ENCODE data around the gene SLC9C2.
"Not testable (repeated sequence)": the region's sequence is repeated elsewhere in the genome, so short reads cannot be mapped to it uniquely, and the experiment has no call there.

SLC9C2 gene

GRCh38 chr1:173581383-173582079, 21.3 kb downstream of the SLC9C2 start:
- DNase-seq: no peak

GRCh38 chr1:173580658-173581057, 22.2 kb downstream of the SLC9C2 start:
- no peak for DNase-seq

GRCh38 chr1:173580071-173580470, 22.8 kb downstream of the SLC9C2 start:
- DNase-seq: no peak

- DNase-seq: no peak
Observed at GRCh38 chr1:173573596-173573995, 29.3 kb downstream of the SLC9C2 start.

GRCh38 chr1:173572201-173572873, 30.5 kb downstream of the SLC9C2 start:
- DNase-seq: no peak

GRCh38 chr1:173570370-173571007, 32.4 kb downstream of the SLC9C2 start:
- no peak for DNase-seq

- no peak for DNase-seq
Observed at GRCh38 chr1:173568483-173568882, 34.4 kb downstream of the SLC9C2 start.

GRCh38 chr1:173563846-173564245, 39.0 kb downstream of the SLC9C2 start:
- not testable (repeated sequence) for DNase-seq

GRCh38 chr1:173562813-173563212, 40.1 kb downstream of the SLC9C2 start:
- no peak for DNase-seq

GRCh38 chr1:173561263-173561662, 41.6 kb downstream of the SLC9C2 start:
- DNase-seq: no peak

- no peak for DNase-seq
Observed at GRCh38 chr1:173560285-173560880, 42.5 kb downstream of the SLC9C2 start.

- no peak for DNase-seq
Observed at GRCh38 chr1:173555651-173556305, 47.1 kb downstream of the SLC9C2 start.

- DNase-seq: no peak
Observed at GRCh38 chr1:173554541-173555250, 48.2 kb downstream of the SLC9C2 start.

- DNase-seq: no peak
Observed at GRCh38 chr1:173554089-173554488, 48.8 kb downstream of the SLC9C2 start.

GRCh38 chr1:173553312-173553711, 49.6 kb downstream of the SLC9C2 start:
- DNase-seq: no peak

GRCh38 chr1:173551699-173552098, 51.2 kb downstream of the SLC9C2 start:
- DNase-seq: no peak

- DNase-seq: no peak
Observed at GRCh38 chr1:173549813-173550212, 53.1 kb downstream of the SLC9C2 start.

GRCh38 chr1:173545688-173546087, 57.2 kb downstream of the SLC9C2 start:
- DNase-seq: no peak

- no peak for DNase-seq
Observed at GRCh38 chr1:173536223-173536622, 66.6 kb downstream of the SLC9C2 start.

GRCh38 chr1:173532237-173532636, 70.6 kb downstream of the SLC9C2 start:
- no peak for DNase-seq

GRCh38 chr1:173530795-173531693, 71.8 kb downstream of the SLC9C2 start:
- DNase-seq: no peak
